ENCODE results near the gene RBFOX1. TPM values are rescaled to one million over a fixed set of nuclear protein-coding genes. Genes with fewer than 3 reads are reported as not detected.

Gene RBFOX1
- polyA plus RNA-seq, 1 donor from 2014 or later, result 56.8 TPM

- Histone ChIP-seq H3K27ac (ENCODE audit: low read length) (no peak overlapping the region), H3K4me3 (ENCODE audit: low read length) (no peak overlapping the region), H2AFZ (ENCODE audit: low read depth, low read length) (no peak overlapping the region), H3K4me2 (ENCODE audit: low read length) (no peak overlapping the region), H3K9me2 (ENCODE audit: insufficient read depth, low read length) (no peaks in the 10 kb centered on the region), H3K27me3 (ENCODE audit: insufficient read depth, low read depth, low read length) (no peaks in the 10 kb centered on the region), H3F3A (ENCODE audit: insufficient read depth, low read length, poor library complexity, severe bottlenecking) (no peaks in the 10 kb centered on the region), H3K9me3 (ENCODE audit: low read length) (no peaks in the 10 kb centered on the region), H3K36me3 (ENCODE audit: insufficient read depth, low read length) (no peaks in the 10 kb centered on the region), H3K79me2 (replicated peaks; ENCODE audit: insufficient read depth, low read length) (no peaks in the 10 kb centered on the region), H3K9ac (ENCODE audit: low read length) (no peak overlapping the region), H4K20me1 (ENCODE audit: insufficient read depth) (no peaks in the 10 kb centered on the region)
- TF ChIP-seq EP300 (conservative IDR thresholded peaks at IDR 0.05; ENCODE audit: poor library complexity, severe bottlenecking) (no peak), SMC3 (conservative IDR thresholded peaks at IDR 0.05; ENCODE audit: poor library complexity) (no peak), TAF1 (IDR thresholded peaks at IDR 0.05; ENCODE audit: low read depth) (no peak), CTCF (IDR thresholded peaks at IDR 0.05; ENCODE audit: poor library complexity, severe bottlenecking) (no peak)
Observed at GRCh38 chr16:7509963-7510601, 177.4 kb downstream of the RBFOX1 start.

- no peaks in the 10 kb centered on the region for H3K9me2 ChIP-seq (ENCODE audit: insufficient read depth, low read length)
- H3K36me3 ChIP-seq (ENCODE audit: insufficient read depth, low read length), result no peaks in the 10 kb centered on the region
- peak overlapping the region; percentile 24 for H3K4me3 ChIP-seq (ENCODE audit: low read length)
- H3K27me3 ChIP-seq (ENCODE audit: insufficient read depth, low read depth, low read length), result no peaks in the 10 kb centered on the region
- H3K9me3 ChIP-seq (ENCODE audit: low read length), result no peaks in the 10 kb centered on the region
- no peak overlapping the region for H3K27ac ChIP-seq (ENCODE audit: low read length)
- H2AFZ ChIP-seq (ENCODE audit: low read depth, low read length), result no peak overlapping the region
- TF ChIP-seq REST (IDR thresholded peaks at IDR 0.05; ENCODE audit: borderline replicate concordance) (no peak), POLR2AphosphoS5 (IDR thresholded peaks at IDR 0.05) (peak; percentile 54), EP300 (conservative IDR thresholded peaks at IDR 0.05; ENCODE audit: poor library complexity, severe bottlenecking) (peak; percentile 80)
- no peak overlapping the region for H3K9ac ChIP-seq (ENCODE audit: low read length)
- no peaks in the 10 kb centered on the region for H4K20me1 ChIP-seq (ENCODE audit: insufficient read depth)
- H3K79me2 ChIP-seq (replicated peaks; ENCODE audit: insufficient read depth, low read length), result no peaks in the 10 kb centered on the region
- no peak overlapping the region for H3K4me2 ChIP-seq (ENCODE audit: low read length)
- H3F3A ChIP-seq (ENCODE audit: insufficient read depth, low read length, poor library complexity, severe bottlenecking), result no peaks in the 10 kb centered on the region
Observed at GRCh38 chr16:7511549-7512260, 179.1 kb downstream of the RBFOX1 start.

- H4K20me1 ChIP-seq (ENCODE audit: insufficient read depth), result no peaks in the 10 kb centered on the region
- H3K9me2 ChIP-seq (ENCODE audit: insufficient read depth, low read length), result no peaks in the 10 kb centered on the region
- H3K4me3 ChIP-seq (ENCODE audit: low read length), result no peak overlapping the region
- H3K4me2 ChIP-seq (ENCODE audit: low read length), result no peak overlapping the region
- no peak overlapping the region for H3K9ac ChIP-seq (ENCODE audit: low read length)
- no peaks in the 10 kb centered on the region for H3K79me2 ChIP-seq (replicated peaks; ENCODE audit: insufficient read depth, low read length)
- no peaks in the 10 kb centered on the region for H3K9me3 ChIP-seq (ENCODE audit: low read length)
- no peaks in the 10 kb centered on the region for H3F3A ChIP-seq (ENCODE audit: insufficient read depth, low read length, poor library complexity, severe bottlenecking)
- no peak overlapping the region for H2AFZ ChIP-seq (ENCODE audit: low read depth, low read length)
- H3K27ac ChIP-seq (ENCODE audit: low read length), result no peak overlapping the region
- no peaks in the 10 kb centered on the region for H3K27me3 ChIP-seq (ENCODE audit: insufficient read depth, low read depth, low read length)
- no peaks in the 10 kb centered on the region for H3K36me3 ChIP-seq (ENCODE audit: insufficient read depth, low read length)
- TF ChIP-seq EP300 (conservative IDR thresholded peaks at IDR 0.05; ENCODE audit: poor library complexity, severe bottlenecking), result no peak
- TF ChIP-seq REST (IDR thresholded peaks at IDR 0.05; ENCODE audit: borderline replicate concordance), result no peak
- TF ChIP-seq SMC3 (conservative IDR thresholded peaks at IDR 0.05; ENCODE audit: poor library complexity), result no peak
- no peak for TF ChIP-seq MXI1 (conservative IDR thresholded peaks at IDR 0.05; ENCODE audit: poor library complexity, severe bottlenecking)
- TF ChIP-seq CTCF (IDR thresholded peaks at IDR 0.05; ENCODE audit: poor library complexity, severe bottlenecking), result no peak
- TF ChIP-seq RAD21 (conservative IDR thresholded peaks at IDR 0.05), result no peak
- TF ChIP-seq POLR2AphosphoS5 (IDR thresholded peaks at IDR 0.05), result no peak
- TF ChIP-seq TAF1 (IDR thresholded peaks at IDR 0.05; ENCODE audit: low read depth), result no peak
Observed at GRCh38 chr16:7512503-7512902, 179.9 kb downstream of the RBFOX1 start.
